H9 (cell line): ENCODE results near the gene BLMH. TPM values are rescaled to one million over a fixed set of nuclear protein-coding genes. Genes with fewer than 3 reads are reported as not detected.

Source experiments
- DNase-seq: peaks from one replicate; pipeline ENCODE4 v3.0.0-alpha.2; 2017
- H2AFZ ChIP-seq: one replicate; pipeline ENCODE4 v1.6.1; 2013; ENCODE audit warnings: mild to moderate bottlenecking, low read length, control low read depth, moderate library complexity
- H2AK5ac ChIP-seq: 2 replicates; pipeline ENCODE4 v1.6.1; 2013; ENCODE audit warnings: low read length, control low read depth, mixed read lengths; ENCODE audit not compliant: insufficient read length
- H2BK120ac ChIP-seq: one replicate; pipeline ENCODE4 v1.6.1; 2013; ENCODE audit warnings: low read depth, mild to moderate bottlenecking, low read length, control low read depth, inconsistent platforms; ENCODE audit not compliant: poor library complexity, severe bottlenecking
- H2BK12ac ChIP-seq: 2 replicates; pipeline ENCODE4 v1.6.1; 2013; ENCODE audit warnings: low read length, control low read depth, mixed read lengths, low read depth; ENCODE audit not compliant: insufficient read length
- H2BK15ac ChIP-seq: 2 replicates; pipeline ENCODE4 v1.6.1; 2013; ENCODE audit warnings: low read depth, low read length, control low read depth
- H2BK20ac ChIP-seq: one replicate; pipeline ENCODE4 v1.6.1; 2013; ENCODE audit warnings: low read depth, mild to moderate bottlenecking, low read length, control low read depth, inconsistent platforms; ENCODE audit not compliant: poor library complexity, severe bottlenecking
- H2BK5ac ChIP-seq: 2 replicates; pipeline ENCODE4 v1.6.1; 2013; ENCODE audit warnings: low read length, control low read depth, mixed read lengths; ENCODE audit not compliant: insufficient read length
- H3K14ac ChIP-seq: 2 replicates; pipeline ENCODE4 v1.6.1; 2013; ENCODE audit warnings: low read length, control low read depth; ENCODE audit not compliant: insufficient read depth
- H3K18ac ChIP-seq: 2 replicates; pipeline ENCODE4 v1.6.1; 2013; ENCODE audit warnings: low read depth, mild to moderate bottlenecking, mixed read lengths, low read length, control low read depth; ENCODE audit not compliant: insufficient read length
- H3K23ac ChIP-seq: 2 replicates; pipeline ENCODE4 v1.6.1; 2013; ENCODE audit warnings: low read length, control low read depth, mixed read lengths, low read depth; ENCODE audit not compliant: insufficient read length
- H3K23me2 ChIP-seq: 2 replicates; pipeline ENCODE4 v1.6.1; 2013; ENCODE audit warnings: low read depth, mild to moderate bottlenecking, mixed read lengths, low read length, control low read depth; ENCODE audit not compliant: insufficient read length, poor library complexity, severe bottlenecking
- H3K27ac ChIP-seq: 2 replicates; pipeline ENCODE4 v1.5.1; 2013; ENCODE audit warnings: low read length, control low read depth, mixed read lengths, low read depth; ENCODE audit not compliant: insufficient read length
- H3K27me3 ChIP-seq: 2 replicates; pipeline ENCODE4 v1.6.1; 2013; ENCODE audit warnings: low read length, control low read depth, inconsistent platforms; ENCODE audit not compliant: insufficient read depth
- H3K4ac ChIP-seq: 2 replicates; pipeline ENCODE4 v1.6.1; 2013; ENCODE audit warnings: low read depth, mild to moderate bottlenecking, control low read depth, inconsistent platforms, low read length, moderate library complexity
- H3K4me1 ChIP-seq: 2 replicates; pipeline ENCODE4 v1.6.1; 2013; ENCODE audit warnings: low read length, control low read depth, inconsistent platforms; ENCODE audit not compliant: insufficient read depth
- H3K4me2 ChIP-seq: 2 replicates; pipeline ENCODE4 v1.6.1; 2013; ENCODE audit warnings: low read length, control low read depth, mixed read lengths; ENCODE audit not compliant: insufficient read length, insufficient read depth
- H3K56ac ChIP-seq: 2 replicates; pipeline ENCODE4 v1.6.1; 2013; ENCODE audit warnings: low read depth, mild to moderate bottlenecking, mixed read lengths, low read length, control low read depth; ENCODE audit not compliant: insufficient read length
- H3K79me1 ChIP-seq: 2 replicates; pipeline ENCODE4 v1.6.1; 2013; ENCODE audit warnings: low read depth, mild to moderate bottlenecking, moderate library complexity, low read length, control low read depth, inconsistent platforms; ENCODE audit not compliant: insufficient read depth, poor library complexity, severe bottlenecking
- H3K79me2 ChIP-seq: 2 replicates; pipeline ENCODE4 v1.6.1; 2013; ENCODE audit warnings: low read length, control low read depth, inconsistent platforms; ENCODE audit not compliant: insufficient read depth
- H3K9ac ChIP-seq: 2 replicates; pipeline ENCODE4 v1.6.1; 2013; ENCODE audit warnings: low read length, control low read depth, mixed read lengths; ENCODE audit not compliant: insufficient read length; ENCODE audit errors: extremely low read depth
- H3K9me3 ChIP-seq: one replicate; pipeline ENCODE4 v1.6.1; 2013; ENCODE audit warnings: low read depth, low read length, inconsistent platforms; ENCODE audit not compliant: control insufficient read depth
- H3T11ph ChIP-seq: one replicate; pipeline ENCODE4 v1.6.1; 2013; ENCODE audit warnings: mild to moderate bottlenecking, low read length, control low read depth, inconsistent platforms
- H4K20me1 ChIP-seq: one replicate; pipeline ENCODE4 v1.6.1; 2013; ENCODE audit not compliant: control insufficient read depth, insufficient read length, insufficient read depth
- H4K5ac ChIP-seq: 2 replicates; pipeline ENCODE4 v1.6.1; 2013; ENCODE audit warnings: low read depth, mild to moderate bottlenecking, mixed read lengths, low read length, control low read depth; ENCODE audit not compliant: insufficient read length
- H4K8ac ChIP-seq: replicated peaks from 2 replicates; pipeline ENCODE4 v1.6.1; 2013; ENCODE audit warnings: low read length, control low read depth, mixed read lengths, low read depth; ENCODE audit not compliant: insufficient read length
- H4K91ac ChIP-seq: 2 replicates; pipeline ENCODE4 v1.6.1; 2013; ENCODE audit warnings: low read depth, mild to moderate bottlenecking, moderate library complexity, mixed read lengths, low read length, control low read depth; ENCODE audit not compliant: insufficient read length
- H3K27ac Mint-ChIP-seq, 3 experiments: 2 replicates in 2 of 3; 3 replicates in 1 of 3; pipeline ENCODE4 v1.8.0; 2020 to 2021; ENCODE audit warnings: mixed read lengths in 3 of 3, mild to moderate bottlenecking in 1 of 3, moderate library complexity in 1 of 3
- H3K27me3 Mint-ChIP-seq: 2 replicates; pipeline ENCODE4 v1.8.0; 2021; ENCODE audit warnings: low read depth, mild to moderate bottlenecking, moderate library complexity, mixed read lengths
- H3K36me3 Mint-ChIP-seq, 3 experiments: 2 replicates in 2 of 3; 3 replicates in 1 of 3; pipeline ENCODE4 v1.8.0; 2020 to 2021; ENCODE audit warnings: low read depth in 3 of 3, mixed read lengths in 3 of 3; ENCODE audit not compliant: insufficient read depth in 1 of 3
- H3K4me1 Mint-ChIP-seq, 2 experiments: 2 replicates each; pipeline ENCODE4 v1.8.0; 2020; ENCODE audit warnings: mixed read lengths in 2 of 2
- H3K4me3 Mint-ChIP-seq, 2 experiments: 2 replicates in 1 of 2; 3 replicates in 1 of 2; pipeline ENCODE4 v1.8.0; 2020 to 2021; ENCODE audit warnings: mild to moderate bottlenecking in 2 of 2, mixed read lengths in 2 of 2, moderate library complexity in 1 of 2
- H3K9me3 Mint-ChIP-seq, 2 experiments: 2 replicates in 1 of 2; 3 replicates in 1 of 2; pipeline ENCODE4 v1.8.0; 2020; ENCODE audit warnings: mild to moderate bottlenecking in 2 of 2, mixed read lengths in 2 of 2, moderate library complexity in 1 of 2
- CTCF ChIP-seq: fragments of 200-600 bp; sonication (generic); conservative IDR thresholded peaks from 3 replicates; pipeline ENCODE4 v1.8.0; 2021; ENCODE audit warnings: antibody characterized with exemption, mild to moderate bottlenecking
- whole genome bisulfite sequencing: extraction: QIAGEN DNeasy Blood & Tissue Kit; methylation state at CpG from one replicate; pipeline ENCODE4 v1.1.7; 2013; ENCODE audit warnings: missing lambda C conversion rate, low lambda C conversion rate, mixed read lengths; ENCODE audit not compliant: insufficient read length; ENCODE audit errors: extremely low coverage; 5-methylcytosine and 5-hydroxymethylcytosine counted together
- total RNA-seq: library from RNA; stranded (reverse); gene quantifications from 2 replicates; pipeline ENCODE4 v1.2.1, GENCODE V29; 2021

The BLMH gene
- total RNA-seq, 1 experiment from 2014 or later, result 74.7 TPM

- no peaks in the 10 kb centered on the region for H4K20me1 ChIP-seq
- no peak overlapping the region for H3K23ac ChIP-seq
- H4K8ac ChIP-seq, result no peak overlapping the region
- H3K4me1 Mint-ChIP-seq, result no peaks in the 10 kb centered on the region
- H3K27ac Mint-ChIP-seq, result no peak overlapping the region
- H3K27me3 Mint-ChIP-seq, result no peaks in the 10 kb centered on the region
- peaks cover 0 to 39% (median 35%) of the 10 kb centered on the region in 3 experiments; a peak in 4 of 7 replicates for H3K36me3 Mint-ChIP-seq
- no peak overlapping the region for H4K5ac ChIP-seq
- H2AFZ ChIP-seq, result no peak overlapping the region
- no peaks in the 10 kb centered on the region for H3K9me3 ChIP-seq
- H3K9ac ChIP-seq, result no peak overlapping the region
- no peak overlapping the region for H4K91ac ChIP-seq
- no peak overlapping the region for H2BK20ac ChIP-seq
- no peak overlapping the region for H3K4me3 Mint-ChIP-seq
- no peak overlapping the region for H2BK5ac ChIP-seq
- H3K18ac ChIP-seq, result no peak overlapping the region
- no peak for DNase-seq
- H3K14ac ChIP-seq, result no peak overlapping the region
- no peak overlapping the region for H2BK12ac ChIP-seq
- no CpG with 5 or more reads among the region's 1 CpG for WGBS
- no peaks in the 10 kb centered on the region for H3K79me1 ChIP-seq
- H2BK120ac ChIP-seq, result no peak overlapping the region
- no peaks in the 10 kb centered on the region for H3K23me2 ChIP-seq
- H3K4ac ChIP-seq, result no peak overlapping the region
- no peak overlapping the region for H3T11ph ChIP-seq
- H3K9me3 Mint-ChIP-seq, result no peaks in the 10 kb centered on the region
- H3K27me3 ChIP-seq, result no peaks in the 10 kb centered on the region
- H3K4me2 ChIP-seq, result no peak overlapping the region
- H3K4me1 ChIP-seq, result no peaks in the 10 kb centered on the region
- no peak overlapping the region for H3K56ac ChIP-seq
- H2AK5ac ChIP-seq, result no peak overlapping the region
- H3K27ac ChIP-seq, result no peak overlapping the region
- H2BK15ac ChIP-seq, result no peak overlapping the region
- no peak for TF ChIP-seq CTCF
- H3K79me2 ChIP-seq, result no peaks in the 10 kb centered on the region
Measured at GRCh38 chr17:30254150-30254549, 37.6 kb downstream of the BLMH start.
